ENCODE data around the gene RASSF8. TPM values are rescaled to one million over a fixed set of nuclear protein-coding genes. Genes with fewer than 3 reads are reported as not detected.

Gene RASSF8, protein sequence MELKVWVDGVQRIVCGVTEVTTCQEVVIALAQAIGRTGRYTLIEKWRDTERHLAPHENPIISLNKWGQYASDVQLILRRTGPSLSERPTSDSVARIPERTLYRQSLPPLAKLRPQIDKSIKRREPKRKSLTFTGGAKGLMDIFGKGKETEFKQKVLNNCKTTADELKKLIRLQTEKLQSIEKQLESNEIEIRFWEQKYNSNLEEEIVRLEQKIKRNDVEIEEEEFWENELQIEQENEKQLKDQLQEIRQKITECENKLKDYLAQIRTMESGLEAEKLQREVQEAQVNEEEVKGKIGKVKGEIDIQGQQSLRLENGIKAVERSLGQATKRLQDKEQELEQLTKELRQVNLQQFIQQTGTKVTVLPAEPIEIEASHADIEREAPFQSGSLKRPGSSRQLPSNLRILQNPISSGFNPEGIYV
- 10 to 100 TPM; 40.1 to 66.1 (median 48.2) TPM for total RNA-seq

GRCh38 chr12:25958428-25959070 is at the start of gene RASSF8:
Gene RASSF8, plus strand, starts transcription at chr12:25958682. Its CDS starts 96,662 bp downstream, at chr12:26055344.
- TF ChIP-seq CTCF (IDR thresholded peaks at IDR 0.05; ENCODE audit: low read depth): no peak

DNA sequence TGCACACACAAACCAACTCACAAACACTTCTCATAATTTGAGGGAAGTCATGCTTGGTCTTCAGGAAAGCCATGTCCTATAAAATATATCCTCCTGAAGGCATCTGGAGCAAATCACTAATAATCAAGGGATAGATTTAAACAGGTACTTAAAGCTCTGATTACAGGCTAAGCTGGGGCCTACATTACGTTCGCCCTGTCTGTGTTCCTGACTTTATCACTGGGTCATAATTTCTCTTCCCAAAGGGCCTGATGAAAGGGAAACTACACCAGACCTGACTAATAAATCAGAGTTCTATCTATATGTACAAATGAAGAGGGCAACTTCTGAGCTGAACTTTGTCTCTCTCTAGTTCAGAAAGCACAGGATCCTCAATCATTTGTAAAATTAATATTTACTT is 43.9 kb upstream of the RASSF8 start:
- TF ChIP-seq CTCF (IDR thresholded peaks at IDR 0.05; ENCODE audit: low read depth): no peak

DNA sequence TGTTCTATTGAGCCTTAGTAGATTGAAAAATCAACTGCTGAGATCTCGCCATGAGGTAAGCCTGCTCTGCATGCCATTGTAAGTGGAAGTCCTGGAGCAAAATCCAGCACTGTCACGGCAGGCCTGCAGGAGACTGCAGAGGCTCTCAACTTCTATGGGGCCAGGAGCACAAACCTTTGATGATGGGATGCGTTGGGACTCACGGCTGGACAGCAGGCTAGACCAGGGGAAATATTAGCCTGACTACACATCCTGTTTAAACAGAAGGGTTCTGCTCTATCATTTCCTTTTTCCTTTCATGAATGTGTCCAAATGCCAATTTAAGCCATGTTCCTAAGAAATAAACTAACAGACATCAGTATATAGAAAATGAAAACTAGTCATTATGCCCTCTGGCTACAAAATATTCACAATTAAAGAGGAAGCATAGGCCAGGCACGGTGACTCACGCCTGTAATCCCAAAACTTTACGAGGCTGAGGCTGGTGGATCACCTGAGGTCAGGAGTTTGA is 33.9 kb upstream of the RASSF8 start:
- TF ChIP-seq CTCF (IDR thresholded peaks at IDR 0.05; ENCODE audit: low read depth): no peak

GRCh38 chr12:25925064-25925463 is 33.4 kb upstream of the RASSF8 start:
- no peak for TF ChIP-seq CTCF (IDR thresholded peaks at IDR 0.05; ENCODE audit: low read depth)

GRCh38 chr12:25926536-25926935 is 31.9 kb upstream of the RASSF8 start:
- TF ChIP-seq CTCF (IDR thresholded peaks at IDR 0.05; ENCODE audit: low read depth): no peak

- no peak for TF ChIP-seq CTCF (IDR thresholded peaks at IDR 0.05; ENCODE audit: low read depth)
Observed at GRCh38 chr12:25929142-25929541, 29.3 kb upstream of the RASSF8 start.

- TF ChIP-seq CTCF (IDR thresholded peaks at IDR 0.05; ENCODE audit: low read depth): no peak
Observed at GRCh38 chr12:25932971-25933370, 25.5 kb upstream of the RASSF8 start.
